Astrocyte of the cerebellum (primary cell): ENCODE results near the gene MRPL32.

Experiments used
- DNase-seq: peaks from one replicate; pipeline ENCODE4 v3.0.0-alpha.2; 2011; ENCODE audit warnings: low read depth
- H3K4me3 ChIP-seq: 2 replicates; pipeline ENCODE4 v1.5.1; 2011; ENCODE audit warnings: mild to moderate bottlenecking, low read depth, low read length, moderate library complexity
- CTCF ChIP-seq: IDR thresholded peaks from 2 replicates; pipeline ENCODE4 v1.5.1; 2012; ENCODE audit warnings: low read length, low read depth, moderate library complexity, mild to moderate bottlenecking; ENCODE audit errors: missing control alignments
- in situ Hi-C: cut with HindIII; loops from 2 replicates; pipeline ENCODE4 v1.10.0; 2017; ENCODE audit warnings: low sequenced_read_pairs

MRPL32 gene

DNA sequence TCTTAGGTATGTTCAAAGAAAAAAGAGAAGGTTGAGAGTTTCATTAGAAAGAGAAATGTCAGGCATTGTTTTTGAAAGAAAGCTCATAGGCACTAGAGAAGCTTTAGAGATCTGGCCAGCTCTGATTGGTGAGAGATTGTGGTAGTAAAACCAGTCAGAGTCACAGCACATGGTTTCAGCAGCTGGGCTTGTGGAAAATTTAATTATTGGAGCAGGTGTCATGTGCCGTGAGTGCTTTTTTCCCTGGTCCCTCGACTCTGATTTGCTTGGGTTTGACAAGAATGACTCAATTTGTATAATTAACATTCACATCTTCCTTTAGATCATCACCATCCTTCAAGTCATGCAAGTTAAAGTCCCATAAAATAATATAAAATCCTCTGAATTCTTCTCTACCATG, 35.2 kb downstream of the MRPL32 start:
- no peak for DNase-seq
- H3K4me3 ChIP-seq, result no peak overlapping the region
- no peak for TF ChIP-seq CTCF
- in situ Hi-C loops, result no loop called here

DNA sequence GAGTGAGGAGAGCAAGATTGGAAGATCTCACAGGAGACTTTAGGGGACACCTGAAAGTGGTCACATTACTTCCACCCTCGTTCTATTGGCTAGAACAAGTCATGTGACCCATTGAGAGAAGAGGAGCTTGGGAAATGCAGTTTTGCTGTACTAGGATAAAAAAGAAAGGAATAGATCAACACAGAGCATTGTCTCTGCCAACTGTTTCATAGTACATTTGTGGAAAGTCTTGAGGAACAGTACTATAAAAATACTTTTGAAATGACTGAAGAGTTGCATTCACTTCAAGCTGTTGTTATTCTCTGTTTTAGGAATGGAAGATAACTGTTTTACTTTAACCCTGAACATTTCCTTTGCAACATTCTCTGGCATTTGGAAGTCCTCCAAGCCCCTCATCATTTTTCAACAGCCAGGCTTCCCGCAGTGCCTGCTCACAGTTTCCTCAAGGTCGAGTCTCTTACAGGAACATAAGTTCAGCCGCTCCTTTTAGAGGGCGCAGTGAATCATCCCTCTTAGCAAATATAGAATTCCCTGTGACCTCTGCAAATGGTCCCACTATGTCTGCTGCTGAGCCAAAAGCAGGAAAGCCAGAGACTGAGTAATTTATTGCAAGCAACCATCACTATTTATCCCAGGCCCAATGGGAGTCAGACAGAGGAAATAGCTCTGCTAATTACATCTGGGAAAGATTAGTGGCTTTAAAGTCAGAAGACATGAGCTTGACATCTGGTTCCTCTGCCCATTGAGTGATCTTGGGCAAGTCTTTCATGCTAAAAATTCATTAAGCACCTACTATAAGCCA, 40.7 kb downstream of the MRPL32 start:
- TF ChIP-seq CTCF, result no peak
- in situ Hi-C loops, result no loop called here
- no peak overlapping the region for H3K4me3 ChIP-seq
- DNase-seq, result peak; percentile 96

GRCh38 chr7:42976371-42976770, 44.2 kb downstream of the MRPL32 start:
- no peak overlapping the region for H3K4me3 ChIP-seq
- in situ Hi-C loops, result no loop called here
- no peak for DNase-seq
- no peak for TF ChIP-seq CTCF

GRCh38 chr7:42978496-42978895, 46.3 kb downstream of the MRPL32 start:
- no peak for TF ChIP-seq CTCF
- in situ Hi-C loops, result no loop called here
- DNase-seq, result no peak
- H3K4me3 ChIP-seq, result no peak overlapping the region

GRCh38 chr7:42980084-42980483, 47.9 kb downstream of the MRPL32 start:
- H3K4me3 ChIP-seq, result no peak overlapping the region
- in situ Hi-C loops, result no loop called here
- DNase-seq, result no peak
- no peak for TF ChIP-seq CTCF

- no peak for TF ChIP-seq CTCF
- in situ Hi-C loops, result no loop called here
- DNase-seq, result no peak
- no peak overlapping the region for H3K4me3 ChIP-seq
These were observed 48.3 kb downstream of the MRPL32 start for GRCh38 chr7:42980514-42980913.
